Caki2 (cell line): ENCODE data around the gene SENP8. TPM values are rescaled to one million over a fixed set of nuclear protein-coding genes. Genes with fewer than 3 reads are reported as not detected.
A peak's percentile ranks its signal among the peaks of the same experiment; 100 is the strongest.
"Not testable (repeated sequence)": the region's sequence is repeated elsewhere in the genome, so short reads cannot be mapped to it uniquely, and the experiment has no call there.

Source experiments
- DNase-seq: peaks from one replicate; pipeline ENCODE4 v3.0.0-alpha.2; 2015; ENCODE audit warnings: low read depth
- in situ Hi-C: cut with HindIII; loops from 2 replicates; pipeline ENCODE4 v1.10.0; 2016; ENCODE audit warnings: low sequenced_read_pairs, low pct_unique_long_range_greater_than_20kb, mixed read lengths
- total RNA-seq: library from RNA; depleted of rRNA; stranded (reverse); fragments of >200 nt; shearing (Covaris generic); gene quantifications from 2 replicates; pipeline ENCODE4 v1.2.3, GENCODE V29; 2014; ENCODE audit warnings: low replicate concordance

SENP8 gene
- total RNA-seq, 1 experiment from 2014 or later, result 2.1 TPM

- no peak for DNase-seq
- in situ Hi-C loops, result no loop called here
These were observed 51.2 kb downstream of the SENP8 start for GRCh38 chr15:72169236-72169920.

- DNase-seq, result no peak
- in situ Hi-C loops, result no loop called here
These were observed 51.9 kb downstream of the SENP8 start for GRCh38 chr15:72169921-72170611.

GRCh38 chr15:72170691-72171090, 52.5 kb downstream of the SENP8 start:
- DNase-seq, result no peak
- in situ Hi-C loops, result no loop called here

- DNase-seq, in situ Hi-C loops: not testable (repeated sequence)
These were observed 53.8 kb downstream of the SENP8 start for GRCh38 chr15:72171978-72172377.

- in situ Hi-C loops, result no loop called here
- DNase-seq, result no peak
These were observed 54.6 kb downstream of the SENP8 start for GRCh38 chr15:72172796-72173195.

DNA sequence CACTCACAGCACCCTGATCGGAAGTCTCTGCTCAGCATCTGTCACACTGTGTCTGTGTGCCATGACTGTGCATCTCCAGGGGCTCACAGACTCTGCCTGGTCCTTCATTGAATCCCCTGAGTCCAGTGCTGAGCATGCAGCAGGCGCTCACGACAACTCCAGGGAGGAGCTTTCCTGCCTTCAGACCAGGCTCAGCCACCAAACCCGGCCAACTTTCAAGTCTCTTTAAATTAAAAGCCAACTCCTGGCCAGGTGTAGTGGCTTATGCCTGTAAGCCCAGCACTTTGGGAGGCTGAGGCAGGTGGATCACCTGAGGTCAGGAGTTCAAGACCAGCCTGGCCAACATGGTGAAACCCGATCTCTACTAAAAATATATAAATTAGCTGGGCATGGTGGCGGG, 55.2 kb downstream of the SENP8 start:
- in situ Hi-C loops, result no loop called here
- no peak for DNase-seq

DNA sequence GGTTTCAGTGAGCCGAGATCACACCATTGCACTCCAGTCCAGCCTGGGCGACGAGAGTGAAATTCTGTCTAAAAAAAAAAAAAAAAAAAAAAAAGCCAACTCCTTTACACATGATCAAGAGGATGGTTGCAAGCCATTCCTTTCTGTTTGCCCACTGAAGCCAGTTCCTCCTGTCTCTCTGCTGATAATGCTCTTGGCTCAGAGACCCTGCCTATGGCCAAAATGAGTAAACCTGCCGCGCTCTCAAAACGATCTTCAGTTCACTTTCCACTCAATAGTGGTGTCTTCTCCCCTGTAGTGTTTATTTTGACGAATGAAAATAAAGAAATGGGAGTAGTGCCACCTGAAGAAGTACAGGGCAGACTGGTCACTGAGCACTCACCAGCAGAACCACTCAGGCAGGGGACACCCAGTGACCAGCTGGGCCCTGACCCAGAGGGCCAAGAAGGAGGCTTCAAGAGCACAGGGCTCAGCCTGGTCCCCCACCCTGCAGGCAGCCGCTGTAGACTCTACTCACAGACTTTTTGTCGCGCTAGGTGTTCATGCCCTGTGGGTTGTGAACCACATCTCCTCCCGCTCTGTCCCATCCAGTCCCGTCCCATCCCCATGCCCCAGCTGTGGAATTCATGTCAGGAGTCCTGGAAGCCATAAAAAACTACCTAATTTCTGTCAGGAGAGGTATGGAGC, 55.8 kb downstream of the SENP8 start:
- DNase-seq, result no peak
- in situ Hi-C loops, result no loop called here

GRCh38 chr15:72174551-72175165, 56.5 kb downstream of the SENP8 start:
- no peak for DNase-seq
- in situ Hi-C loops, result no loop called here

GRCh38 chr15:72175186-72176044, 57.2 kb downstream of the SENP8 start:
- no peak for DNase-seq
- in situ Hi-C loops, result no loop called here

DNA sequence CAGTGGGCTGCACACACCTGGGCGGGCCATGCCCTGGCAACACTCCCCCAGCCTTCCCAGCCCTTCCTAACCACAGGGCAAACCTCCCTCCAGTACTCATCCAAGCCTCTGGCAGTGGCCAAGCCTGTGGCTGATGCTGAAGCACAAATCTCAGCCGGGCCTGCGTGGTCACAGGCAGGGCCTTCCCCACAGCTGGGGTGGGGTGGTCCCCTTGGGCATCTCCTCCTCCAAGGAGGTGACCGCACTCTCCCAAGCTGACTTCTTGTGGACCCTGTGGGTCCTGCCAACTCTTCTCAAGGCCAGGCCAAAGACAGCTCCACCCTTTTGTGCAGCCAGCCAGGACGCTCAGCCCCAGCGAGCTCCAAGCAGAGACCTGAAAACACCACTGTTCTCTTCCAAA, 58.0 kb downstream of the SENP8 start:
- in situ Hi-C loops, result no loop called here
- DNase-seq, result peak; percentile 13

- no peak for DNase-seq
- in situ Hi-C loops, result no loop called here
These were observed 58.5 kb downstream of the SENP8 start for GRCh38 chr15:72176743-72177142.

- in situ Hi-C loops, result no loop called here
- no peak for DNase-seq
These were observed 60.9 kb downstream of the SENP8 start for GRCh38 chr15:72178976-72179585.

DNA sequence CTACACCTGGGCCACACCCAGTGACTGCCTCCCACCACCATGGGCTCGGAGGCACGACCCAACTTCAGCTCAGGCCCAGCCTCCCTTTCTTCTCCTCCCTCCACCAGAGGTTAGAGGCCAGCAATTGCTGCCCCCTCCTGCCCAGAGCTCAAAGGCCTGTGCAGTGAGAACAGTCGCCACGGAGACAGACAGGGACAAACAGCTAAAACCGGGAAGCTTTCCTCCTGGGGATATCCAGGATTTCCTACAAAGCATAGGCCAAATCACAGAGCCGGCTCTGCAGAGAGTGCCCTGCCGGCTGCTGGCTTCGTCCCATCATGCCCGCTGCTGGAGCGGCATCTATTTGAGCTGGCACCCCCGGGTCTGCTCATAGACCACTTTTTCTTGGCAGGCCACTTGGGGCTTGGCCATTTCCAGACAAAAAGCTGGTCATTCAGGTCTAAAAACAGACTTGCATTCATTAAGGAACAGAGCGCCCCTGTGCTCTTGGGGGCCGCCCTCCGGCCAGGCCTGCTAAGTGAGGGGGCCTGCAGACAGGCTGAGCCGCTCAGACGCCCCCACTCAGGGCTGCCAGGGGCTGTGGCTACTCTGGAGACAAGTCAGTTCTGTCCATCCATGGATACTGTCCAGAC, 61.9 kb downstream of the SENP8 start:
- no peak for DNase-seq
- in situ Hi-C loops, result no loop called here

DNA sequence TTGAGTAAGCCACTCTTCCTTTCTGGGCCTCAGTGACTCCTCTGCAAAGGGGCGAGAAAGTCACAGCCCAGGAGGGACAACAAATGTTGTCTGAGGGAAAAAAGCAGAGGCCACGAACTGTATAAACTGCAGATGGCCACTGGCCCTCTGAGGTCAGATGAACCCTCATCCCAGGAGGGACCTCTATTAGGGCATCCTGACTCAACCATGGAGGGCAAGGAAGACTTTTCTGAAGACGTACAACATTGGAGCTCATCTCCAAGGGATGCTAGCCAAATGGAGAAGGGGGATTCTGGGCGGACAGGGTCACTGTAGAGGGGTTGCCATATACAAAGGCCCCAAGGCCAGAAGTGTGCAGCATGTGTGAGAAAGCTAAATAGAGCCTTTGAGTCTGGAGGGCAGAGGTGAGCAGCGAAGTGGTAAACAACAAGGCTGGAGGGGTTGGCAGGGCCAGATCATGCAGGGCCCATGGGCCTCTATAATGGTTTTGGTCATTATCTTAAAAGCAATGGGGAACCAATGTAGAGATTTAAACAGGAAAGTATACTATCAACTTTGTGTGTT, 62.6 kb downstream of the SENP8 start:
- in situ Hi-C loops, result no loop called here
- no peak for DNase-seq

DNA sequence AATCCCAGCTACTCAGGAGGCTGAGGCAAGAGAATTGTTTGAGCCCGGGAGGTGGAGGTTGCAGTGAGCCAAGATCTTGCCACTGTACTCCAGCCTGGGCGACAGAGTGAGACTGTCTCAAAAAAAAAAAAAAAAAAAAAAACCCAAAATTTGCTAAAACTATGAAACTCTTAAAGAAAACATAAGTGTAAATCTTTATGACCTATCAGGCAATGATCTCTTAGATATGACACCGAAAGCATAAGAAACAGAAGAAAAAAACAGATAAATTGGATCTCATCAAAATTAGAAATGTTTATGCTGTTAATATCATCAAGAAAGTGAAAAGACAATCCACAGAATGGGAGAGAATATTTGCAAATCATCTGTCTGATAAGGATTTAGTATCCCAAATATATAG, 64.0 kb downstream of the SENP8 start:
- in situ Hi-C loops, result no loop called here
- DNase-seq, result no peak

DNA sequence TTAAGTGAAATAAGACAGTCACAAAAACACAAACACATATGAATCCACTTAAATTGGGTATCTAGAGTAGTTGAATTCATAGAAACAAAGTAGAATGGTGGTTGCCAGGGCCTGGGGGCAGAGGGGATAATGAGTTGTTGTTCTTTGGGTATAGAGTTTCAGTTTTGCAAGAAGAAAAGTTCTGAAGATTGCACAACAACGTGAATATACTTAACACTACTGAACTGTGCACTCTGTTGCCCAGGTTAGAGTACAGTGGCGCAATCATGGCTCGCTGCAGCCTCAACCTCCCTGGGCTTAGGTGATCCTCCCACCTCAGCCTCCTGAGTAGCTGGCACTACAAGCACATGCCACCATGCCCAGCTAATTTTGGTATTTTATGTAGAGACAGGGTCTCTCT, 64.5 kb downstream of the SENP8 start:
- in situ Hi-C loops, result no loop called here
- no peak for DNase-seq

DNA sequence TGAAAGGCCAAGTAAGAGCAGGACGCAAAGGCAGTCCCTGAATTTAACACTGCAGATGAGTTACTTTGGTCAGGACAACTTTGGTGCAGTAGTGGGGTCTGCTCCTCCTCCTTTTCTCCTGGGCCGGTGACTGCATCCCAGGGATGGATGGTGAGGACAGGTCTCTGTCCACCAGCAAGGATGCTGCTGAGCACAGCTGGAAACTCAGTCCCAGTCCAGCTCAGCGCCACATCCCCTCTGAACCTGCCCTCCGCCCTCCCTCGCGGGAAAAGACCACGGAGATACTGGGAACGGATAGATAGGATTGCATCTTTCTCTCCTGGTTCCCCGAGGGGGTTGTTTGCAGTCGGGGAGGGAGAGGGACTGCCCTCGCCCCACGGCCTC, 65.6 kb downstream of the SENP8 start:
- in situ Hi-C loops, result no loop called here

More for the DNA sequence above, 65.6 kb downstream of the SENP8 start:
- no peak for DNase-seq
